A673 (cell line): Measurements from ENCODE around the gene TROAP. TPM values are rescaled to one million over a fixed set of nuclear protein-coding genes. Genes with fewer than 3 reads are reported as not detected.

Experiments used
- BruUV-seq: library from RNA; stranded (reverse); fragments of 400-500 nt; replicated peaks from 2 replicates; lab custom pipeline; 2021; lab: Mats Ljungman, UMichigan
- CTCF ChIA-PET: fragments of 300-600 bp; sonication (Branson Sonifier 250); formaldehyde crosslinking; loops from one replicate; lab custom pipeline; 2022; ENCODE audit warnings: antibody characterized with exemption; lab: Charles Lee
- POLR2A ChIA-PET: fragments of 300-600 bp; sonication (Branson Sonifier 250); formaldehyde crosslinking; loops from one replicate; lab custom pipeline; 2022; ENCODE audit warnings: antibody characterized with exemption; ENCODE audit not compliant: low non-redundant PET; lab: Charles Lee
- DNase-seq: peaks from one replicate; pipeline ENCODE4 v3.0.0-alpha.2; 2015; ENCODE audit warnings: low spot score
- H3K27ac ChIP-seq: fragments of 200-600 bp; sonication (generic); 2 replicates; pipeline ENCODE4 v1.5.1; 2016; ENCODE audit warnings: mixed run types, low read depth, mild to moderate bottlenecking, mixed read lengths, antibody characterized with exemption, low read length; ENCODE audit not compliant: poor library complexity, severe bottlenecking
- H3K27me3 ChIP-seq: fragments of 200-600 bp; sonication (generic); replicated peaks from 2 replicates; pipeline ENCODE4 v1.6.1; 2017; ENCODE audit warnings: mixed run types, low read depth, mild to moderate bottlenecking, mixed read lengths, antibody characterized with exemption, low read length; ENCODE audit not compliant: insufficient read depth, poor library complexity
- H3K36me3 ChIP-seq: fragments of 200-600 bp; sonication (generic); 2 replicates; pipeline ENCODE4 v1.6.1; 2016; ENCODE audit warnings: mixed run types, mild to moderate bottlenecking, mixed read lengths, antibody characterized with exemption, low read length; ENCODE audit not compliant: insufficient read depth, poor library complexity, severe bottlenecking
- H3K4me1 ChIP-seq: fragments of 200-600 bp; sonication (generic); 2 replicates; pipeline ENCODE4 v1.6.1; 2017; ENCODE audit warnings: mixed run types, mild to moderate bottlenecking, mixed read lengths, antibody characterized with exemption, low read length; ENCODE audit not compliant: insufficient read depth, poor library complexity, severe bottlenecking
- H3K4me3 ChIP-seq: fragments of 200-600 bp; sonication (generic); 2 replicates; pipeline ENCODE4 v1.5.1; 2016; ENCODE audit warnings: low read depth, mixed run types, mild to moderate bottlenecking, mixed read lengths, low read length; ENCODE audit not compliant: poor library complexity, severe bottlenecking
- H3K9me3 ChIP-seq: fragments of 200-600 bp; sonication (generic); 2 replicates; pipeline ENCODE4 v1.6.1; 2016; ENCODE audit warnings: mixed run types, low read depth, mild to moderate bottlenecking, mixed read lengths, antibody characterized with exemption, low read length; ENCODE audit not compliant: poor library complexity, severe bottlenecking
- EZH2 ChIP-seq: fragments of 200-600 bp; sonication (generic); IDR thresholded peaks from 2 replicates; pipeline ENCODE4 v1.6.1; 2017; ENCODE audit warnings: borderline replicate concordance, low read depth, mild to moderate bottlenecking, mixed read lengths, antibody characterized with exemption, low read length; ENCODE audit not compliant: poor library complexity, severe bottlenecking
- intact Hi-C: fragments of 100-400 bp; cut with micrococcal nuclease; formaldehyde crosslinking; loops from one replicate; pipeline ENCODE4 v1.10.0; 2022; ENCODE audit not compliant: unreplicated experiment
- total RNA-seq: library from RNA; stranded (reverse); gene quantifications from 2 replicates; pipeline ENCODE4 v1.2.3, GENCODE V29; 2021
- TF ChIP-seq, protein P1 (sequence below): fragments of 300-800, 200-600 bp; sonication (generic); conservative IDR thresholded peaks from 2 replicates; pipeline ENCODE4 v1.5.1; 2017; ENCODE audit warnings: low read depth, mild to moderate bottlenecking, antibody characterized with exemption, low read length, moderate library complexity, mixed read lengths

Gene TROAP
- total RNA-seq, 1 experiment from 2014 or later: 124 TPM

DNA sequence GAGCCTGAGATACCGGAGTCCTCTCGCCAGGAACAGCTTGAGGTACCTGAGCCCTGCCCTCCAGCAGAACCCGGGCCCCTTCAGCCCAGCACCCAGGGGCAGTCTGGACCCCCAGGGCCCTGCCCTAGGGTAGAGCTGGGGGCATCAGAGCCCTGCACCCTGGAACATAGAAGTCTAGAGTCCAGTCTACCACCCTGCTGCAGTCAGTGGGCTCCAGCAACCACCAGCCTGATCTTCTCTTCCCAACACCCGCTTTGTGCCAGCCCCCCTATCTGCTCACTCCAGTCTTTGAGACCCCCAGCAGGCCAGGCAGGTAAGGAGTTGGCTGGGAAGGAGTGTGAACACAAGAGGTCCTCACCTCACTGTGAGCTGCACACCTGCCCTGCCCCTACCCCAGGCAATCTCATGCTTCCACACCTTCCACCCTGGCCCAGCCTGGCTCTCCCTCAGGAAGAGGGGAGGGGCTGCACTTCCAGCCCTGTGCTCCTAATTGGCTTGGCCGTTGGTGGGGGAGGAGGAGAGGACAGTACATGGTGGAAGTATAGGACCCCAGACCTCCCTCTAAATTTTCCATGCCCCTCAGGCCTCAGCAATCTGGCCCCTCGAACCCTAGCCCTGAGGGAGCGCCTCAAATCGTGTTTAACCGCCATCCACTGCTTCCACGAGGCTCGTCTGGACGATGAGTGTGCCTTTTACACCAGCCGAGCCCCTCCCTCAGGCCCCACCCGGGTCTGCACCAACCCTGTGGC, 7.8 kb downstream of the TROAP start:
- intact Hi-C loops: no loop called here
- H3K27me3 ChIP-seq: no peaks in the 10 kb centered on the region
- H3K27ac ChIP-seq: no peak overlapping the region
- TF ChIP-seq, protein P1, sequence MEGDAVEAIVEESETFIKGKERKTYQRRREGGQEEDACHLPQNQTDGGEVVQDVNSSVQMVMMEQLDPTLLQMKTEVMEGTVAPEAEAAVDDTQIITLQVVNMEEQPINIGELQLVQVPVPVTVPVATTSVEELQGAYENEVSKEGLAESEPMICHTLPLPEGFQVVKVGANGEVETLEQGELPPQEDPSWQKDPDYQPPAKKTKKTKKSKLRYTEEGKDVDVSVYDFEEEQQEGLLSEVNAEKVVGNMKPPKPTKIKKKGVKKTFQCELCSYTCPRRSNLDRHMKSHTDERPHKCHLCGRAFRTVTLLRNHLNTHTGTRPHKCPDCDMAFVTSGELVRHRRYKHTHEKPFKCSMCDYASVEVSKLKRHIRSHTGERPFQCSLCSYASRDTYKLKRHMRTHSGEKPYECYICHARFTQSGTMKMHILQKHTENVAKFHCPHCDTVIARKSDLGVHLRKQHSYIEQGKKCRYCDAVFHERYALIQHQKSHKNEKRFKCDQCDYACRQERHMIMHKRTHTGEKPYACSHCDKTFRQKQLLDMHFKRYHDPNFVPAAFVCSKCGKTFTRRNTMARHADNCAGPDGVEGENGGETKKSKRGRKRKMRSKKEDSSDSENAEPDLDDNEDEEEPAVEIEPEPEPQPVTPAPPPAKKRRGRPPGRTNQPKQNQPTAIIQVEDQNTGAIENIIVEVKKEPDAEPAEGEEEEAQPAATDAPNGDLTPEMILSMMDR: no peak
- no peak for TF ChIP-seq EZH2
- ChIA-PET CTCF (interaction anchor here (0.6 to 1.6 kb wide), 8 partner anchors 8 to 250 kb away, joined by 3 to 13 read pairs (median 5); partner anchors contain the start of gene TROAP), POLR2A (interaction anchor here (0.6 kb wide), 1 partner anchor 8 kb away, joined by 7 read pairs; no protein-coding TSS in a partner anchor)
- H3K4me1 ChIP-seq: no peaks in the 10 kb centered on the region
- H3K36me3 ChIP-seq: peaks cover 46% of the 10 kb centered on the region
- H3K9me3 ChIP-seq: no peaks in the 10 kb centered on the region
- BruUV-seq: no TSS peak
- DNase-seq: no peak
- no peak overlapping the region for H3K4me3 ChIP-seq

DNA sequence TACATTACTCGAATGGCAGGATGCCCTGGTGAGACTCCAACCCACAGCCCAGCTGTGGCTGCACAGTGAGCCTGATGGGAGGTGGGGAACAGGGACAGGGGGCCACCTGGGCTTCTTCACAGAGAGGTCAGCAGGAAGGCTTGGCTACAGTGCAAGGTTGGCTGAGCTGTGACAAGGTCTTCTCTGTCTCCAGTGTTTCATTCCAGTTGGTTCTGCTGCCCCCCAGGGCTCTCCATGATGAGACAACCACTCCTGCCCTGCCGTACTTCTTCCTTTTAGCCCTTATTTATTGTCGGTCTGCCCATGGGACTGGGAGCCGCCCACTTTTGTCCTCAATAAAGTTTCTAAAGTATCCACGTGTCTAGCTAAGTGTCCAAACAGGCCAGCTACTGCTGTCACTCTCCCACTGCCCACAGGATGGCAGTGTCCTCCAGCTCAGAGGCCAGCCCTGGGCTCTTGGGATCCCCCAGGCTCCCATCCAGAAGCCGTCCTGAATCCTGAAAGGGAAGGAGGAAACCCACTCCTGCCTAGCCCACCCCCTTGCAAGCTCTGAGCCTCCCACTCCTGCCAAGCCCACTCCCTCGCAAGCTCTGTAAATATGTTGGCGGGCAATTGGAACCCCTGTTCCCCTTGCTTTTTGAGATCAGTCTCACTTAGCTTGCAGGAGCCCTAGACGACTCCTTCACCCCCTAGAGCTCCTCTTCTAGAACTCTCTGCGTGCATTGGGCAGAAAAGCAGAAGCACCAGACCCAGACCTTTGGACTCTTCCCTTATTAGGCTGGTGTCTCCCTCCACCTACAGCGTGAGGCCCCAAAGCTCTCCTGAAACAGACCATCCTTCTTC, 8.5 kb downstream of the TROAP start:
- H3K36me3 ChIP-seq: peaks cover 38% of the 10 kb centered on the region
- no peak for TF ChIP-seq EZH2
- TF ChIP-seq, protein P1: peak; percentile 74
- no peaks in the 10 kb centered on the region for H3K9me3 ChIP-seq
- DNase-seq: peak; percentile 78
- no peak overlapping the region for H3K4me3 ChIP-seq
- ChIA-PET POLR2A (interaction anchor here (0.6 kb wide), 1 partner anchor 9 kb away, joined by 7 read pairs; no protein-coding TSS in a partner anchor), CTCF (interaction anchor here (0.6 to 1.6 kb wide), 11 partner anchors 9 to 249 kb away, joined by 3 to 13 read pairs (median 5); partner anchors contain the start of gene TROAP)
- BruUV-seq: no TSS peak
- H3K27me3 ChIP-seq: no peaks in the 10 kb centered on the region
- no peaks in the 10 kb centered on the region for H3K4me1 ChIP-seq
- H3K27ac ChIP-seq: no peak overlapping the region
- intact Hi-C loops: no loop called here

DNA sequence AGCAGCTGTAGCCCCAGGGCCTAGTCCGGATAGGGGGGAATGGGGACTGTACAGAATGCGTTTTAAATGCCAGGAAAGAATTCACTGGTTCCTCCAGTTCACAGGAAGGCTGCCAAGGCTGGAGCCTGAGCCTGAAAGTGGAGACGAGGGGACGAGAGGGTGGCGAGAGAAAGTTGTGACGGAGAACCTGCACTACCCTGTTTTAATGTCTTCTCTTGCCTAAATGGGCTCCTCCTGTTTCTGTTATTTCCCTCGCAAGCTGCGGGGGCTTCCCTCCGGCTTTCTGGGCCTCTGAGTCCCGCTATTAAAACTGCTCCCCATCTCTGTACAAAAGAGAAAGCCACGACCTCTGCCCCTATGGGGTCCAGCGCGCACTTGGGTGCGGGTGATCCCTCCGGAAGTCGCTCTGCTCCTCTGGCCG, 9.4 kb downstream of the TROAP start:
- intact Hi-C loops: no loop called here
- Histone ChIP-seq H3K4me3 (no peak overlapping the region), H3K9me3 (no peaks in the 10 kb centered on the region), H3K27ac (no peak overlapping the region), H3K27me3 (no peaks in the 10 kb centered on the region), H3K36me3 (peaks cover 29% of the 10 kb centered on the region), H3K4me1 (peaks cover 2% of the 10 kb centered on the region)
- no TSS peak for BruUV-seq
- TF ChIP-seq EZH2: no peak
- TF ChIP-seq, protein P1: no peak
- POLR2A ChIA-PET: no interaction called here
- DNase-seq: no peak
- CTCF ChIA-PET: interaction anchor here (0.6 to 1.6 kb wide), 8 partner anchors 15 to 248 kb away, joined by 3 to 13 read pairs (median 7); no protein-coding TSS in a partner anchor
